CD4-positive, alpha-beta T cell (primary cell): ENCODE measurements around the gene SETD3. TPM values are rescaled to one million over a fixed set of nuclear protein-coding genes. Genes with fewer than 3 reads are reported as not detected.

Experiments
- ATAC-seq: fragments of 200-7000 bp; cut with Tn5 transposase; one replicate; pipeline ENCODE4 v1.10.0; 2022; ENCODE audit warnings: mild to moderate bottlenecking; ENCODE audit not compliant: poor library complexity
- CTCF ChIA-PET: fragments of 350-600 bp; sonication (Branson Sonifier 250); formaldehyde crosslinking; loops from one replicate; lab custom pipeline; 2021; ENCODE audit warnings: antibody characterized with exemption, inconsistent platforms; lab: Charles Lee
- POLR2A ChIA-PET: fragments of 350-600 bp; sonication (Branson Sonifier 250); formaldehyde crosslinking; loops from one replicate; lab custom pipeline; 2021; ENCODE audit warnings: antibody characterized with exemption, inconsistent platforms; lab: Charles Lee
- DNase-seq, 14 experiments: peaks; one replicate each; pipeline ENCODE4 v3.0.0-alpha.2; 2013 to 2020; ENCODE audit warnings: mixed read lengths in 2 of 14
- H3K27ac ChIP-seq, 2 donors: one replicate each; pipeline versions ENCODE4 v1.5.1 to v1.7.0; 2013; ENCODE audit warnings: low read length in 2 of 2, low read depth in 1 of 2, mild to moderate bottlenecking in 1 of 2
- H3K27me3 ChIP-seq, 2 experiments: 1 replicate in 1 of 2; 2 replicates in 1 of 2; pipeline versions ENCODE4 v1.6.1 to v1.7.0; 2013; ENCODE audit warnings: low read length in 2 of 2, control low read depth in 1 of 2, mild to moderate bottlenecking in 1 of 2, moderate library complexity in 1 of 2; ENCODE audit not compliant: insufficient read depth in 2 of 2, control insufficient read depth in 1 of 2
- H3K36me3 ChIP-seq: one replicate; pipeline ENCODE4 v1.6.1; 2013; ENCODE audit warnings: low read length, control low read depth; ENCODE audit not compliant: insufficient read depth
- H3K4me1 ChIP-seq: one replicate; pipeline ENCODE4 v1.6.1; 2013; ENCODE audit warnings: low read length, control low read depth; ENCODE audit not compliant: insufficient read depth
- H3K4me3 ChIP-seq: one replicate; pipeline ENCODE4 v1.5.1; 2013; ENCODE audit warnings: mild to moderate bottlenecking, low read length, moderate library complexity
- H3K9me3 ChIP-seq, 2 experiments: 1 replicate in 1 of 2; 2 replicates in 1 of 2; pipeline versions ENCODE4 v1.6.1 to v1.7.0; 2013; ENCODE audit warnings: low read length in 2 of 2, mild to moderate bottlenecking in 2 of 2, control low read depth in 1 of 2, moderate library complexity in 1 of 2; ENCODE audit not compliant: control insufficient read depth in 1 of 2, insufficient read depth in 1 of 2
- H3K27ac Mint-ChIP-seq: one replicate; pipeline ENCODE4 v1.8.0; 2020; ENCODE audit warnings: mixed read lengths
- H3K27me3 Mint-ChIP-seq: one replicate; pipeline ENCODE4 v1.8.0; 2021; ENCODE audit warnings: mixed read lengths
- H3K36me3 Mint-ChIP-seq: one replicate; pipeline ENCODE4 v1.8.0; 2021; ENCODE audit warnings: low read depth, mixed read lengths
- H3K4me1 Mint-ChIP-seq: one replicate; pipeline ENCODE4 v1.8.0; 2021; ENCODE audit warnings: low read depth, mixed read lengths
- H3K4me3 Mint-ChIP-seq: one replicate; pipeline ENCODE4 v1.8.0; 2020; ENCODE audit warnings: mild to moderate bottlenecking, mixed read lengths
- H3K9me3 Mint-ChIP-seq: one replicate; pipeline ENCODE4 v1.8.0; 2020; ENCODE audit warnings: mixed read lengths
- intact Hi-C, 2 experiments: fragments of 100-400 bp; cut with DNase I in 1 of 2; cut with micrococcal nuclease in 1 of 2; formaldehyde crosslinking; loops; one replicate each; pipeline versions ENCODE4 v1.15.1 to v1.9.0; 2023 to 2025; cut with DNase I, micrococcal nuclease
- total RNA-seq, 174 experiments: library from RNA in 2 of 174; stranded (reverse) in 2 of 174; gene quantifications; one replicate each; pipeline ENCODE4 v1.2.3 and lab custom pipeline; 2021 to 2026
- TF ChIP-seq, protein P1 (sequence below): fragments of 200-600 bp; IDR thresholded peaks from one replicate; pipeline ENCODE4 v1.8.0; 2022; ENCODE audit warnings: antibody characterized with exemption, mild to moderate bottlenecking

The SETD3 gene
- total RNA-seq, 2 experiments from 2014 or later, result 46.1 to 51.4 TPM

DNA sequence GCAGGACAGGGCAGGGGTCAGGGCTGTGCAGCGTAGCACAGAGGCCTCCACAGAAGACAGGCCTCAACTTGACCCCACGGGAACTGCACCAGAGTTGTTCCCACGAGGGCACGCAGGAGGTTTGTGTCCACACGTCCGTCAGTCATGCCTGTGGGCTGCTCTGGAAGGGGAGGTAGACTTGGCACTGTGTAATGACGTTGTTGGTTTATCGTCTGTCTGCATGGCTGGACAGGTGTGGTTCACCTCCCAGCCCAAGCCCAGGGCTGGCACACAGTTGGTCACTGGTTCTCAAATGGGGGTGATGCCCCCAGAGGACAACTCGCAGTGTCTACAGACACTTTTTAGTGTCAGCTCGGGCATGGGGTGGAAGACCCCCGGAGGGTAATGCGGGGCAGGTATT lies 46.4 kb upstream of the SETD3 start:
- Mint-ChIP-seq H3K27me3 (no peaks in the 10 kb centered on the region), H3K4me3 (no peak overlapping the region), H3K9me3 (no peaks in the 10 kb centered on the region), H3K36me3 (no peaks in the 10 kb centered on the region), H3K4me1 (peaks cover 16% of the 10 kb centered on the region), H3K27ac (no peak overlapping the region)
- ATAC-seq (no peak), DNase-seq (no peak)
- H3K27me3 ChIP-seq, result no peaks in the 10 kb centered on the region
- H3K4me3 ChIP-seq, result no peak overlapping the region
- TF ChIP-seq, protein P1, sequence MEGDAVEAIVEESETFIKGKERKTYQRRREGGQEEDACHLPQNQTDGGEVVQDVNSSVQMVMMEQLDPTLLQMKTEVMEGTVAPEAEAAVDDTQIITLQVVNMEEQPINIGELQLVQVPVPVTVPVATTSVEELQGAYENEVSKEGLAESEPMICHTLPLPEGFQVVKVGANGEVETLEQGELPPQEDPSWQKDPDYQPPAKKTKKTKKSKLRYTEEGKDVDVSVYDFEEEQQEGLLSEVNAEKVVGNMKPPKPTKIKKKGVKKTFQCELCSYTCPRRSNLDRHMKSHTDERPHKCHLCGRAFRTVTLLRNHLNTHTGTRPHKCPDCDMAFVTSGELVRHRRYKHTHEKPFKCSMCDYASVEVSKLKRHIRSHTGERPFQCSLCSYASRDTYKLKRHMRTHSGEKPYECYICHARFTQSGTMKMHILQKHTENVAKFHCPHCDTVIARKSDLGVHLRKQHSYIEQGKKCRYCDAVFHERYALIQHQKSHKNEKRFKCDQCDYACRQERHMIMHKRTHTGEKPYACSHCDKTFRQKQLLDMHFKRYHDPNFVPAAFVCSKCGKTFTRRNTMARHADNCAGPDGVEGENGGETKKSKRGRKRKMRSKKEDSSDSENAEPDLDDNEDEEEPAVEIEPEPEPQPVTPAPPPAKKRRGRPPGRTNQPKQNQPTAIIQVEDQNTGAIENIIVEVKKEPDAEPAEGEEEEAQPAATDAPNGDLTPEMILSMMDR, result no peak
- no peak overlapping the region for H3K27ac ChIP-seq
- ChIA-PET POLR2A (no interaction called here), CTCF (no interaction called here)
- intact Hi-C loops, result no loop called here
- peaks cover 24% of the 10 kb centered on the region for H3K4me1 ChIP-seq
- H3K9me3 ChIP-seq, result no peaks in the 10 kb centered on the region
- H3K36me3 ChIP-seq, result no peaks in the 10 kb centered on the region

- H3K27me3 Mint-ChIP-seq, result no peaks in the 10 kb centered on the region
Measured at GRCh38 chr14:99525699-99526080, 45.0 kb upstream of the SETD3 start.

GRCh38 chr14:99524804-99525698 lies 44.4 kb upstream of the SETD3 start:
- H3K27ac Mint-ChIP-seq, result peak overlapping the region; percentile 84
- ChIA-PET CTCF (no interaction called here), POLR2A (interaction anchor here (0.6 to 2.4 kb wide), 3 partner anchors 44 to 103 kb away, joined by 3 to 17 read pairs (median 4); partner anchors contain the start of genes CCDC85C, CCNK and SETD3)
- no peaks in the 10 kb centered on the region for H3K27me3 Mint-ChIP-seq
- H3K4me3 ChIP-seq, result no peak overlapping the region
- peaks cover 24% of the 10 kb centered on the region for H3K4me1 ChIP-seq
- peak overlapping the region; percentile 75 for H3K4me3 Mint-ChIP-seq
- H3K36me3 Mint-ChIP-seq, result no peaks in the 10 kb centered on the region
- DNase-seq, result peak in 7 of 14 experiments; percentile 16 to 49 (median 22)
- H3K9me3 Mint-ChIP-seq, result no peaks in the 10 kb centered on the region
- H3K27ac ChIP-seq, result peak overlapping the region; percentile 48 to 67
- peaks cover 16% of the 10 kb centered on the region for H3K4me1 Mint-ChIP-seq
- no peaks in the 10 kb centered on the region for H3K9me3 ChIP-seq
- no peaks in the 10 kb centered on the region for H3K36me3 ChIP-seq
- ATAC-seq, result peak; percentile 72
- TF ChIP-seq, protein P1, result no peak
- intact Hi-C loops, result no loop called here
- H3K27me3 ChIP-seq, result no peaks in the 10 kb centered on the region

More at GRCh38 chr14:99525699-99526080, 45.0 kb upstream of the SETD3 start:
- H3K27ac Mint-ChIP-seq, result peak overlapping the region; percentile 84
- peaks cover 16% of the 10 kb centered on the region for H3K4me1 Mint-ChIP-seq
- POLR2A ChIA-PET, result interaction anchor here (0.6 to 2.4 kb wide), 3 partner anchors 45 to 102 kb away, joined by 3 to 17 read pairs (median 4); partner anchors contain the start of genes CCDC85C, CCNK and SETD3
- Histone ChIP-seq H3K4me1 (peaks cover 24% of the 10 kb centered on the region), H3K27ac (peak overlapping the region; percentile 48 to 67), H3K4me3 (no peak overlapping the region), H3K36me3 (no peaks in the 10 kb centered on the region), H3K27me3 (no peaks in the 10 kb centered on the region), H3K9me3 (no peaks in the 10 kb centered on the region)
- H3K4me3 Mint-ChIP-seq, result no peak overlapping the region
- CTCF ChIA-PET, result no interaction called here
- no peaks in the 10 kb centered on the region for H3K36me3 Mint-ChIP-seq
- ATAC-seq (peak; percentile 67), DNase-seq (peak in 1 of 14 experiments; percentile 14)
- TF ChIP-seq, protein P1, result no peak
- no peaks in the 10 kb centered on the region for H3K9me3 Mint-ChIP-seq
- intact Hi-C loops, result no loop called here
